Measurements from ENCODE around the gene SREBF1. TPM values are rescaled to one million over a fixed set of nuclear protein-coding genes. Genes with fewer than 3 reads are reported as not detected.
A peak's percentile ranks its signal among the peaks of the same experiment; 100 is the strongest.
"Not testable (repeated sequence)": the region's sequence is repeated elsewhere in the genome, so short reads cannot be mapped to it uniquely, and the experiment has no call there.

The SREBF1 gene
- total RNA-seq, 2 donors from 2014 or later = 29.3 to 62.7 TPM

- intact Hi-C loops (cut with DNase I) = loop anchor here (10.0 kb wide), 1 partner anchor 98 kb away; no protein-coding TSS in a partner anchor
- no peak for DNase-seq (ENCODE audit: low spot score)
Measured at GRCh38 chr17:17816831-17817551, 19.8 kb downstream of the SREBF1 start.

- intact Hi-C loops (cut with DNase I) = loop anchor here (10.0 kb wide), 1 partner anchor 98 kb away; no protein-coding TSS in a partner anchor
- DNase-seq (ENCODE audit: low spot score) = no peak
Measured at GRCh38 chr17:17816240-17816814, 20.5 kb downstream of the SREBF1 start.

- no peak for DNase-seq (ENCODE audit: low spot score)
- intact Hi-C loops (cut with DNase I) = loop anchor here (10.0 kb wide), 1 partner anchor 99 kb away; no protein-coding TSS in a partner anchor
Measured at GRCh38 chr17:17815436-17816200, 21.2 kb downstream of the SREBF1 start.

- intact Hi-C loops (cut with DNase I) = loop anchor here (10.0 kb wide), 1 partner anchor 100 kb away; no protein-coding TSS in a partner anchor
- DNase-seq (ENCODE audit: low spot score) = no peak
Measured at GRCh38 chr17:17815062-17815406, 21.8 kb downstream of the SREBF1 start.

GRCh38 chr17:17814162-17815061, 22.4 kb downstream of the SREBF1 start:
- DNase-seq (ENCODE audit: low spot score) = no peak
- intact Hi-C loops (cut with DNase I) = loop anchor here (5.0 to 10.0 kb wide), 2 partner anchors 33 to 100 kb away; no protein-coding TSS in a partner anchor

- intact Hi-C loops (cut with DNase I) = loop anchor here (2.0 to 10.0 kb wide), 3 partner anchors 34 to 101 kb away; no protein-coding TSS in a partner anchor
- DNase-seq (ENCODE audit: low spot score) = no peak
Measured at GRCh38 chr17:17813725-17814095, 23.1 kb downstream of the SREBF1 start.

GRCh38 chr17:17813055-17813724, 23.6 kb downstream of the SREBF1 start:
- intact Hi-C loops (cut with DNase I) = loop anchor here (2.0 to 10.0 kb wide), 3 partner anchors 34 to 102 kb away; no protein-coding TSS in a partner anchor

GRCh38 chr17:17812211-17813054, 24.4 kb downstream of the SREBF1 start:
- DNase-seq (ENCODE audit: low spot score) = peak; percentile 89

More at GRCh38 chr17:17813055-17813724, 23.6 kb downstream of the SREBF1 start:
- no peak for DNase-seq (ENCODE audit: low spot score)

GRCh38 chr17:17811381-17812210, 25.2 kb downstream of the SREBF1 start:
- no peak for DNase-seq (ENCODE audit: low spot score)
- intact Hi-C loops (cut with DNase I) = loop anchor here (2.0 to 10.0 kb wide), 3 partner anchors 36 to 103 kb away; no protein-coding TSS in a partner anchor

More at GRCh38 chr17:17812211-17813054, 24.4 kb downstream of the SREBF1 start:
- intact Hi-C loops (cut with DNase I) = loop anchor here (2.0 to 10.0 kb wide), 3 partner anchors 35 to 102 kb away; no protein-coding TSS in a partner anchor

GRCh38 chr17:17810895-17811248, 25.9 kb downstream of the SREBF1 start:
- intact Hi-C loops (cut with DNase I) = loop anchor here (5.0 to 10.0 kb wide), 2 partner anchors 36 to 104 kb away; no protein-coding TSS in a partner anchor
- DNase-seq (ENCODE audit: low spot score) = no peak

- intact Hi-C loops (cut with DNase I) = loop anchor here (5.0 to 10.0 kb wide), 2 partner anchors 37 to 105 kb away; no protein-coding TSS in a partner anchor
- peak; percentile 88 for DNase-seq (ENCODE audit: low spot score)
Measured at GRCh38 chr17:17810084-17810894, 26.5 kb downstream of the SREBF1 start.

- no peak for DNase-seq (ENCODE audit: low spot score)
- intact Hi-C loops (cut with DNase I) = loop anchor here (5.0 to 10.0 kb wide), 3 partner anchors 38 to 122 kb away; no protein-coding TSS in a partner anchor
Measured at GRCh38 chr17:17809531-17810083, 27.2 kb downstream of the SREBF1 start.

GRCh38 chr17:17808706-17809432, 27.9 kb downstream of the SREBF1 start:
- intact Hi-C loops (cut with DNase I) = loop anchor here in 1 of 2 donors (5.0 kb wide), 1 partner anchor 122 kb away; no protein-coding TSS in a partner anchor
- DNase-seq (ENCODE audit: low spot score) = no peak

- intact Hi-C loops (cut with DNase I) = loop anchor here in 1 of 2 donors (5.0 kb wide), 1 partner anchor 121 kb away; no protein-coding TSS in a partner anchor
Measured at GRCh38 chr17:17808200-17808599, 28.6 kb downstream of the SREBF1 start.

More at GRCh38 chr17:17808200-17808599, 28.6 kb downstream of the SREBF1 start:
- not testable (repeated sequence) for DNase-seq (ENCODE audit: low spot score)
